GM18951 (cell line): ENCODE measurements around the gene FOXO6.

Source experiments
- POLR2A ChIP-seq: IDR thresholded peaks from 4 replicates; pipeline ENCODE4 v1.6.1; 2011; ENCODE audit warnings: mild to moderate bottlenecking; ENCODE audit not compliant: insufficient read length, insufficient read depth; ENCODE audit errors: extremely low read depth
- in situ Hi-C: fragments of 300-500 bp; cut with MboI; formaldehyde crosslinking; loops from one replicate; pipeline ENCODE4 v1.12.0; 2022; ENCODE audit warnings: low sequenced_read_pairs, mixed read lengths, inconsistent platforms; ENCODE audit not compliant: unreplicated experiment

FOXO6 gene

DNA sequence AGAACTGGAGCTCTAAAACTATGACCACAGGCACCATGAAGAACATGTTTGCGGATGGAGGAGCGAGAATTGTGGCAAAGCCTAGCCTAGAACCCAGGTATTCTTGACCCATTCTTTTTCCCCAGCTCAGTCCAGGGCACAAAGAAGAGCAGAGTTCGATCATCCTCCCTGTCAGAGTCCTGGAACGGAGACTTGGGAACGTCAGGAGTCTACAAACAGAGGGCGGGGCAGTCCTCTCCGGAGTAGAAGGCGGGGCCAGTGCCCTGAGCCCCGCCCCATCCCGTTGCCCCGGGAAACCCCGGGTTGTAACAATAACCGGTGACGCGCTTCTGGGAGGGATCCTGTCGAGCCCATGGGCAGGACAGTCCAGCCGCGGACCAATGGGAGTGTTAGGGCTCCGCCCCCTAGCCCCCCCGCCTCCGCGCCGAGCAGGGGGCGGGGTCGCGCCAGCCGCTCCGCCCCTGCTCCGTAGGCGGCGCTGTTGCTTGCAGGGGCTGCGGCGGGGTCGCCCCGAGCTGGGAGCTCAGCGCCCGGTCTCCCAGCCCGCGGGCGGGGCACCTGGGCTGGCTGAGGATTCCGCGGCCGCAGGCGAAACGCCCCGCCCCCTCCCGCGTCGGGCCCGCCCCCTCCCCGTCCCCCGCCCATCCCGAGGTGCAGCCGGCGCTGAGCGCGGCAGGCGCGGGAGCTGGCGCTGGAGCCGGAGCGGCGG, at the start of gene FOXO6:
Gene FOXO6 (plus strand): TSS at position 649 of the 709 bp plus-strand sequence.
- in situ Hi-C loops = no loop called here
- TF ChIP-seq POLR2A = no peak

DNA sequence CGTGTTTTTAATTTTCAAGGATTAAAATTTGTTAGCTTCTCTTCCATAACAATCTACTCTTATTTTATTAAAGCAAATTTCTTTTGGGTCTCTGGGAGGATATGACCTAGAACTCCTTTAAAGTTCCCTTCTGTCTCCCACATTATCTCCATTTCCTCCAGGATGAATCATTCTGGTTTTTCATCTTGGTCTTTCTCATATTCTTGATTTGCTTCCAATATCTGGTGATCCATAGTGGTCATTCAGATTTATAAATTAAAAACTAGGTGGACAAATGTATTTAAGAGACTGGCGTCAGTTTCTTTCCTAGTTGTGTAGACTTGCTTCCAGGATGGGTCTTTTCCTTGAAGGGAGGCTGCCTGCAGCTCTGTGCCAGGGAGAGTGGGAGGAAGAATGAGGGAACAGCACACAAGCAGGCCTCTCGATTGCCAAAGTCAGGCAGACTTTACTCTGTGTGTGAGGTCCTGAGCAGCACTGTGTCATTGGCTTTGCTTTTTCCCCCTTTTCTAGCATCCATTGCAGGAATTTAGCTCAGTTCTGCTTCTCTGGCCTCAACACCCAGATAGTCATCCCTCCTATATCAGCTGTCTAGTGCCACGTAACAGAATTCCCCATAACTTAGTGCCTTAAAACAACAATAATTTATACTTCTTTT, 48.1 kb upstream of the FOXO6 start:
- no peak for TF ChIP-seq POLR2A
- in situ Hi-C loops = no loop called here

DNA sequence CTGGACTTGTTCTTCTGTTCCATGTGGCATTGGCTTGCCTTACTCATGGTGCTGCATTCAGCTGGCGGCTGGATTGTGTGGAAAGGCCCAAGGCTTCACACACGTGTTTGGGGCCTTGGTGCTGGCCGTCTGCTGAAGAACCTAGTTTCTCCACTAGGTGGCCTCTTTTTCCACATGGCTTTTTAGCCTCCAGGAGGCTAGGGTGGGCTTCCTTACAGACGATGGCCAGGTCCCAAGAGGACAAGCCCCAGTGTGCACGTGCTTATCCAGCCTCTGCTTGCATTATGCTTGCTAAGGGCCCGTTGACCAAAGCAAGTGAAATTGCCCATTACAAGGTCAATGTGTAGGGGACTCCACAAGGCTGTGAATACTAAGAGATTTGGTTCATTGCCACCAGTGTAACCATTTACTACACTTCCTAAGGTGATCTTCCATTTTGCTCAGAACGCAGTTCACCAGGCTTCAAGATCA, 47.5 kb upstream of the FOXO6 start:
- in situ Hi-C loops = no loop called here
- no peak for TF ChIP-seq POLR2A

- TF ChIP-seq POLR2A = no peak
- in situ Hi-C loops = no loop called here
Measured at GRCh38 chr1:41314376-41315145, 46.7 kb upstream of the FOXO6 start.

DNA sequence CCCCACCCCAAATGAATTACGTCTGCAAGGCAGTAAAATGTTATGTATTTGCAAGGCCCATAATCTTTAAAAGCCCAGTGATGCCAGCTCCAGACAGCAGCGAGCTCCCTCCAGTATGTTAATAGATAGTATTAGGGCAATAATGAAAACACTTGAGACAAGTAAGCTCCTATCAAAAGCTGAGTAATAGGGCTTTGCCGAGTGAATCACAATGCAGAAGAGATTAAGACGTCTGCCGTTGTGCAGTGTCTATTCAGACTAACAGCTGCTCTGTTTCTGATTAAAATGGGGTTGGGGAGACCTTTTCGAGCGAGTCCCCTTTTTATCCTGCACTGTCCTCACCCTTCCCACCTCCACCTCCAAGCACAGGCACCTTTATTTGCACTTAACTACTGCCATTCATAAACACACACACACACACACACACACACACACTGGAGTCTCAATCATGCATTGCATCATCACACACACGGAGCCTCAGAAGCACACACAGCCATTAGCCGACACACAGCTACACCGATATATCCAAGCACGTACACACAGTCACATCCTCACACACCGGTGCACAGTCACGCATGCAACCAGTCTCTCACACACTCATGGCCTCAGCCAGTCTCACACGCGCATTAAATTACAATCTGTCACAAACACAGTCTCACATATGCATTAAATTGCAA, 46.0 kb upstream of the FOXO6 start:
- TF ChIP-seq POLR2A = no peak
- in situ Hi-C loops = no loop called here

DNA sequence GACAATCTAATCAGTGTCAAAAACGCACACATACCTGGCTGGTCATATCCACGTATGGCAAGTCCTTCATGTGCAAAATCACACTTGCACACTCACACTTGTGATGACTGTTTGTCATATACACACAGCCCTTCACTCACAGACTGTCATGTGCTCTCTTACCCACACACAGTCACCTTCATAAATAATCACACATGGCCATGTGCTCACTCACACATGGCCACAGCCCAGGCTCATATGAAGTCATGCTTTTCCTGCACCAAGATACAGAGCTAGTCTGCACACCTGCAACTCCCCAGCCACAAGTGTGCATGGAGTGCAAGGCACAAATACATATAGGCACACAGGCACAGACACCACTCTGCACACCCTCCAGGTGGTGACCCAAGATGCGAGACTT, 45.4 kb upstream of the FOXO6 start:
- no peak for TF ChIP-seq POLR2A
- in situ Hi-C loops = no loop called here

DNA sequence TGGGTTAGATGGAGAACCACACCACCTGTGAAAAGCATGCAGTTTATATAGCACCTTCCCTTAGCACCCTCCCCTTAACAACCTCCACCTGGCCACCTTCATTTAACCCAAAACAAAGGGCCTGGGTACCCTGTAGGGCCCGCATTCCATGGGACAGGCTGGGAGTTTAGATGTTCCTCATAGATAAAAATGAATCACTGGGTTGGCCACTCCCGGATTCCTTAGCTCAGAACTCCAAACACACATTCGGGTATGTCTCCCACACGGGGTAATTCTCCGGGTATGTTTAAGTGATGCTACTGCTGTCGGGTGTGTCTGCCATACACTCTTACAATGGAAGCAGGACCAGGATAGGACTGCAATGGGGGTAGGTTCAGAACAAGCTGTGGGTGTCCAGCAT, 43.9 kb upstream of the FOXO6 start:
- in situ Hi-C loops = no loop called here
- TF ChIP-seq POLR2A = no peak

DNA sequence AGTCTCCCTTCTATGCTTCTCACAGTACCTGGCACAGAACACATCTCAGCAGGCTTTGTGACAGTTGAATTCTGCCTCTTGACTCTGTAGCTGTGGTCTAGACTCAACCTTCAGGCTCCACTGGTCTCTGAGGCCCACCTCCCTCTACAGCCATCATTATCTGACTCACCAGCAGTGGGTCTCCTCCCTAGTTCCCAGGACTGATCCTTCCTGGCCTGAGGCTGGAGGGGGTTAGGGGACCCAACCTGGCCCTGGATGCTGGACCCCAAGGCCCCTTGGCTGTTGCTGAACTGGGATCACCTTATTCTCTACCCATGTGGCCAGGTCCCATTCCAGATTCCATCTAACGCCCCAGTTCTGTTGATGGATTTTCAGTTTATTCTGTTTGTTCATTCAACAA, 43.1 kb upstream of the FOXO6 start:
- TF ChIP-seq POLR2A = no peak
- in situ Hi-C loops = no loop called here

- no peak for TF ChIP-seq POLR2A
- in situ Hi-C loops = no loop called here
Measured at GRCh38 chr1:41319106-41319755, 42.0 kb upstream of the FOXO6 start.

DNA sequence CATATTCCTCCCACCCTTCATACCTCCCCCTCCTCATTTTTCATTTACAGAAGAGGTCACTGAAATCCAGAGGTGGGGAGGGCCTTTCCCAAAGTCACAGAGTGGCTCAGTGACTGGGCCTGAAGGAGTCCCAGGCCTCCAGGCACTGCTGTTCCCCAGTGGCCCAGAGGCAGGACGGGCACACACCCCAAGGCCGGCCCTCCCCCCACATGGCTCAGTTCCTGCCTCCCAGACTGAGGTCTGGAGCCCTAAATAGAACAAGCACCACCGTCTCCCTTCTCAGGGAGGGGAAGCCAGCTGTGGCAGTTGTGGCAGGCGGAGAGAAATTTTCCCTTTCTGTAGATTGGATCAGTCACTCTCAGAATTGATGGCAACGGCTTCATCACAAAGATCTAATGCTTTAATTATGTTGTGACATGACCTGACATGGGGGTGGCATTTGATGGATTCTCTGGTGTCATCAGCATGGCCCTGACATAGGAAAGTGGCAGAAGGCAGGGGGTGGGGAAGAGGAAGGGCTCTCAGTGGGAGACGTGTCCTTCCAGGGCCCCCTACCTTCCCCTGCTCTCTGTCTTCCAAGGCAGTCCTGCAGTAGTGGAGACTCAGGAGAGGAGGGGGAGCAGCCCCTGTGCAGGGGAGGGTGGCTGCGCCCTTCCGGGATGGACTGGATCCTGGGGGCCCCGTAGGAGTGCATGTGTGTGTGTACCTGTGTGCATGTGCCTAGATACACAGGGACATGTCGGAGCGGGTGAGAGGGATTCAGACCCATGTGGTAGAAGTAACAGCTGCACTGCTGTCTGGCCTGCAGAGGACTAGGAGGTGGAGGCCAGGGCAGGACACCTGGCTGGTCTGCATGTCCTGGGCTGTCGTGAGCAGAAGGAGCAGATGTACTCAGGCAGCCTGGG, 41.2 kb upstream of the FOXO6 start:
- in situ Hi-C loops = no loop called here
- TF ChIP-seq POLR2A = no peak

- TF ChIP-seq POLR2A = no peak
- in situ Hi-C loops = no loop called here
Measured at GRCh38 chr1:41320895-41321676, 40.1 kb upstream of the FOXO6 start.
